Activated T-cell treated with anti-CD3 and anti-CD28 coated beads for 24 hours (primary cell): ENCODE measurements around the gene CTAGE1.

Source experiments
- DNase-seq: peaks from one replicate; pipeline ENCODE4 v3.0.0-alpha.2; 2020; ENCODE audit warnings: low read depth

CTAGE1 gene

GRCh38 chr18:22391407-22392345 is 26.0 kb downstream of the CTAGE1 start:
- peak; percentile 13 for DNase-seq

GRCh38 chr18:22387787-22388186 is 29.9 kb downstream of the CTAGE1 start:
- no peak for DNase-seq

- no peak for DNase-seq
These were observed 30.4 kb downstream of the CTAGE1 start for GRCh38 chr18:22387364-22387763.

GRCh38 chr18:22385718-22386117 is 32.0 kb downstream of the CTAGE1 start:
- DNase-seq, result no peak

- DNase-seq, result no peak
These were observed 38.9 kb downstream of the CTAGE1 start for GRCh38 chr18:22378672-22379282.

- no peak for DNase-seq
These were observed 39.9 kb downstream of the CTAGE1 start for GRCh38 chr18:22377769-22378168.

- no peak for DNase-seq
These were observed 47.3 kb downstream of the CTAGE1 start for GRCh38 chr18:22370414-22370813.

GRCh38 chr18:22368021-22368420 is 49.7 kb downstream of the CTAGE1 start:
- DNase-seq, result no peak

GRCh38 chr18:22367303-22367702 is 50.4 kb downstream of the CTAGE1 start:
- no peak for DNase-seq

- no peak for DNase-seq
These were observed 53.8 kb downstream of the CTAGE1 start for GRCh38 chr18:22363867-22364463.
